ENCODE measurements around the gene GALNT5.
A peak's percentile ranks its signal among the peaks of the same experiment; 100 is the strongest.

Gene GALNT5

GRCh38 chr2:157292853-157293252 is 35.3 kb downstream of the GALNT5 start:
- no peak for DNase-seq (ENCODE audit: low spot score)

GRCh38 chr2:157296490-157296889 is 39.0 kb downstream of the GALNT5 start:
- no peak for DNase-seq (ENCODE audit: low spot score)

GRCh38 chr2:157296958-157297357 is 39.5 kb downstream of the GALNT5 start:
- DNase-seq (ENCODE audit: low spot score) = no peak

GRCh38 chr2:157301307-157301706 is 43.8 kb downstream of the GALNT5 start:
- DNase-seq (ENCODE audit: low spot score) = no peak

- peak; percentile 23 for DNase-seq (ENCODE audit: low spot score)
These were observed 45.1 kb downstream of the GALNT5 start for GRCh38 chr2:157302492-157303099.

- no peak for DNase-seq (ENCODE audit: low spot score)
These were observed 46.1 kb downstream of the GALNT5 start for GRCh38 chr2:157303612-157304011.

- DNase-seq (ENCODE audit: low spot score) = no peak
These were observed 47.6 kb downstream of the GALNT5 start for GRCh38 chr2:157304811-157305722.

GRCh38 chr2:157305723-157306110 is 48.2 kb downstream of the GALNT5 start:
- no peak for DNase-seq (ENCODE audit: low spot score)

GRCh38 chr2:157307021-157307420 is 49.5 kb downstream of the GALNT5 start:
- no peak for DNase-seq (ENCODE audit: low spot score)

GRCh38 chr2:157309878-157310277 is 52.4 kb downstream of the GALNT5 start:
- no peak for DNase-seq (ENCODE audit: low spot score)

GRCh38 chr2:157311706-157312105 is 54.2 kb downstream of the GALNT5 start:
- no peak for DNase-seq (ENCODE audit: low spot score)

GRCh38 chr2:157312866-157313486 is 55.5 kb downstream of the GALNT5 start:
- DNase-seq (ENCODE audit: low spot score) = no peak

GRCh38 chr2:157315901-157316300 is 58.4 kb downstream of the GALNT5 start:
- DNase-seq (ENCODE audit: low spot score) = no peak

GRCh38 chr2:157318884-157319283 is 61.4 kb downstream of the GALNT5 start:
- DNase-seq (ENCODE audit: low spot score) = no peak

- no peak for DNase-seq (ENCODE audit: low spot score)
These were observed 62.3 kb downstream of the GALNT5 start for GRCh38 chr2:157319795-157320194.

- DNase-seq (ENCODE audit: low spot score) = no peak
These were observed 62.9 kb downstream of the GALNT5 start for GRCh38 chr2:157320409-157320808.

GRCh38 chr2:157321466-157321865 is 64.0 kb downstream of the GALNT5 start:
- no peak for DNase-seq (ENCODE audit: low spot score)

GRCh38 chr2:157322432-157322831 is 64.9 kb downstream of the GALNT5 start:
- no peak for DNase-seq (ENCODE audit: low spot score)

GRCh38 chr2:157324331-157324843 is 66.9 kb downstream of the GALNT5 start:
- no peak for DNase-seq (ENCODE audit: low spot score)

- no peak for DNase-seq (ENCODE audit: low spot score)
These were observed 68.3 kb downstream of the GALNT5 start, which contains the start of gene ERMN for GRCh38 chr2:157325786-157326185. TSS of gene ERMN (minus strand) at chr2:157325824. CDS start at chr2:157325642, 182 bp downstream.

GRCh38 chr2:157326698-157327097 is 69.2 kb downstream of the GALNT5 start:
- no peak for DNase-seq (ENCODE audit: low spot score)

GRCh38 chr2:157327200-157327599 is 69.7 kb downstream of the GALNT5 start:
- no peak for DNase-seq (ENCODE audit: low spot score)
